Measurements from ENCODE around the gene GGCX.
"Not testable (repeated sequence)": the region's sequence is repeated elsewhere in the genome, so short reads cannot be mapped to it uniquely, and the experiment has no call there.

DNA sequence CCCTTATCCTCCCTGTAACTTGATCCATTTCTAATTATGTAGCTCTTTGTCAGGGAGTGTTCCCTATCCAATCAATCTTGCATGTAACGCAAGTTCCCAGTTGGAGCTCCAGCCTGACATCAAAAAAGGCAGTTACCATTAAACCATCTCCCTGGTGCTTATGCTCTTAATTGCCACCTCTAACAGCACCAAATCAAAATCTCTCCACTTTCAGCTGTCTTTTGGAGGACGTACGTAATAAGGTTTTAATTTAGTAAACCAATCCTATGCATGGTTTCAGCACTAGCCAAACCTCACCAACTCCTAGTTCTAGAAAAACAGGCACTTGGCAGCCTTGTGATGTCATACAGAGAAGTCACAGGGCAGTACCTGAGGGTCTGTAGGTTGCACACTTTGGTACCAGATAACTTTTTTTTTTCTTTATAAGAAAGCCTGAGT is 17.0 kb downstream of the GGCX start:
- not testable (repeated sequence) for TF ChIP-seq CTCF, POLR2A (IDR thresholded peaks at IDR 0.05)
